HG03039 (cell line): Measurements from ENCODE around the gene CENPS.
"Not testable (repeated sequence)": the region's sequence is repeated elsewhere in the genome, so short reads cannot be mapped to it uniquely, and the experiment has no call there.

ENCODE experiments used
- ATAC-seq: cut with Tn5 transposase; IDR thresholded peaks from one replicate; pipeline ENCODE4 v1.9.1; 2021; ENCODE audit warnings: mild to moderate bottlenecking, moderate library complexity; ENCODE audit not compliant: unreplicated experiment

CENPS gene

DNA sequence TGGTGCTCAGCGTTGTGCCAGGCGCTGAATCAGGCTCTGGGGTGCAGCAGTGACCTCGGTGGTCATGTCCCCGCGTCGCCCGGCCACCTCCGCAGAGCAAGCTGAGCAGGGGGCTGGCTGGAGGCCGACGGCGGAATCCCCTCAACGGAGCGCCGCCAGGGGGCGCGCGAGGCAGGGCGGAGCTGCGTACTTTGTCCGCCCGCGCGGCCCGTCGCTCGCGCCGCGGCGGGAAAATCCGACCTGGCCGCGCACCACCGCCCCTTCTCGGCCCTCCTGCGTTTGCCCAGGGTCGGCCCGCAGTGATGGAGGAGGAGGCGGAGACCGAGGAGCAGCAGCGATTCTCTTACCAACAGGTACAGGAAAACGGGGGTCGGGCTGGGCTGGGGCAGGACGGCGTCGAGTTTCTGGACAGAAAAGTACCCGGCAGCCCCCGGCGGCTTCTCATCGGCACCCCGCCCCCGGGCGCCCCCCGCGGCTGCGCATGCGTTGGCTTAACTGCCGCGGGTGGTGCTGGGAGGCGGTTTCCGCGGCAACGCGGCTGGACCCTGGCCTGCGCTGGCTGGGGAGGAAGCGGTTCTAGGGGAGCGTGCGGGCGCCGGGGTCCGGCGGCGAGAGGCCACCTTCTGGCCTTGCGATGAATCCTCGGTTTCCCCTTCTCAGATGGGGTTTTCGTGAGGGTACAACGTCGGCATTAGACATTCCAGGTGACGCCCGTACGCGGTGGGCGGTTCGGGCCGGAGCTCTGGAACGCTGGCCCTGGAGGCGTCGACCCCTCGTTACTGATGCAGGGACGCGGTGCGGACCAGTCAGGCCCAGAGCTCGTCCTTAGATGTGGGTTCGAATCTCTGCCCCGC is at the start of gene CENPS:
Gene CENPS, plus strand, starts transcription at position 218 of the 854 bp plus-strand sequence. Its CDS starts 85 bp downstream, at position 303.
- ATAC-seq, result peak; percentile 71

DNA sequence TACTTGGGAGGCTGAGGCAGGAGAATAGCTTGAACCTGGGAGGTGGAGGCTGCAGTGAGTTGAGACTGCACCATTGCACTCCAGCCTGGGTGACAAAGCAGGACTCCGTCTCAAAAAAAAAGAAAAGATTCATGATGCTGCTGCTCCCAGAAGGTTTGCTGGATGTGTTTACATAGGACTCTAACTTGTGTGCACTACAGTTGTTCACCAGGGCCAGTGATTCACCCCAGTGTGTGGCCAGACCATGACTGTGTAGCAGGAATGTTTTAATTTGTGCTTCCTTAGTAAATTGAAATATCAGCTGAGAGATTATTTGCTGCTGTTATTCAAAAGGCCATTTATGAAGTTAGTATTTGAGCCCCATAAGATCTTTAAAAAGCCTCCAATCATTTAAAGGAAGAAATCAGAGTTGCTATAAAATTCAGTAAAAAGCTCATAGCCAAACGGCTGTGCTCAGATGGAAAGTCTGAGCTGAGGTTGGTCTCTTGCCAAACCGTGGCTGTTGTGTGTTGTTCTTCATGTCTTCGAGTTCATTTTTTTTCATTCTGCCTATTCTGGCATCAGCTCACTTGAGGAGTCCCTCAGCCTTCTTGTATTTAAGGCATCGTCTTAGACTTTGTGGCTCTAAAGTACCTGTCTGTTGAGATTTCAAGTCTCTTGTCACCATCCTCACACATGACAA is 49.5 kb upstream of the CENPS start:
- ATAC-seq, result no peak

DNA sequence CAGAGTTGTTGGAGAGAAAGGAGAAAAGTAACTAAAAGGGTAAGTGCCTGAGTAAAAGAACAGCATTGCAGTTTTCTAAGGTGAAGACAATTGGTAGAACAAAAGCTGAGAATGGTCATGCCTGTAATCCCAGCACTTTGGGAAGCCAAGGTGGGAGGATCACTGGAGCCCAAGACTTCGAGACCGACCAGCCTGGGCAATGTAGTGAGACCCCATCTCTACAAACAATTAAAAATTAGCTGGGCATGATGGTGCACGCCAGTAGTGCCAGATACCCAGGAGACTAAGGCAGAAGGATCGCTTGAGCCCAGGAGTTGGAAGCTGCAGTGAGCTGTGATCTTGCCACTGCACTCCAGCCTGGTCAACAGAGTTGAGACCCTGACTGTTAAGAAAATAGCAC is 46.6 kb upstream of the CENPS start:
- ATAC-seq, result no peak

DNA sequence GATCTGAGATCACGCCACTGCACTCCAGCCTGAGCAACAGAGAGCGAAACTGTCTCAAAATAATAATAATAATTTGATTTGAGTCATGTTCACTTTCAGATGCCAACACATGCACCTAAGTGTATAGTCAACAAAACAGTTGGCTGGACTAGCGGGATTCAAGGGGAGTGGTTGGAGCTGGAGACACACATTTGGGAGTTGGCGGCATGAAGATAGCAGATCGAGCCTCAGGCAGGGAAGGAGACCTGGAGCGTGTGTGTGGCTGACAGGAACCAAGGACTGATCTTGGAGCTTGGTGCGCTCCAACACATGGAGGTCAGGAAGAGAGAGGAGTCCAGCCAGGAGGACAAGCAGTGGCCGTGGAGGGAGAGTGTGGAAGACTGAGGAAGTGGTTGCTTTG is 46.0 kb upstream of the CENPS start:
- no peak for ATAC-seq

DNA sequence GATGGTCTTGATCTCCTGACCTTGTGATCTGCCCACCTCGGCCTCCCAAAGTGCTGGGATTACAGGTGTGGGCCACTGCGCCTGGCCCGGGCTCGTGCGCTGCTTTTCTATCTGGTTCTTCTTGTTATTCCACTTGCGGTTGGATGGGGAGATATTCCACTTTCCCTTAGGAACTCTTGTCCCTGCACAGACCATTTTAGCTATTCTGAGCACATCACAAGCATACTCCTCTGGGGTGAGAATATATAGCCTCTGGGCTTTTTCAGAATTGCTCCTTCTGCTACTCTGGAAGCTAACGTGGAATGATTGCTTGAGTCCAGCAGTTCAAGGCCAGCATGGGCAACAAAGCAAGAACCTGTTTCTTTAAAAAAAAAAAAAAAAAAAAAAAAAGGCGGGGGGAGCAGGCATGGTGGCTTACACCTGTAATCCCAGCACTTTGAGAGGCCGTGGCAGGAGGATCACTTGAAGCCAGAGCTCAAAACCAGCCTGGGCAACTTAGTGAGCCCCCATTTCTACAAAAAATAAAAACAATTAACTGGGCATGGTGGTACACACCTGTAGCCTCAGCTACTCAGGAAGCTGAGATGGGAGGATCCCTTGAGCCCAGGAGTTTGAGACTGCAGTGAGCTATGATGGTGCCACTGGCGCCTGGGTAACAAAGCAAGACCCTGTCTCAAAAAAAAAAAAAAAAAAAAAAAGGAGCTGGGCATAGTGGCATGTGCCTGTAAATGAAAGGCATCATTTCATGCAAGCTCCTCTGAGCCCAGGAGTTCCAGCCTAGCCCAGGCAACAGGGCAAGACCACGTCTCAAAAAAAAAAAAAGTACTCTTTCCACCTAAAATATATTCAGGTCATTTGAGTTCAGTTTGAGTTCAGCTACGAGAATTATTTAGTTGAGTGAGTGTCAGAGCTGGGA is 43.2 kb upstream of the CENPS start:
- no peak for ATAC-seq

DNA sequence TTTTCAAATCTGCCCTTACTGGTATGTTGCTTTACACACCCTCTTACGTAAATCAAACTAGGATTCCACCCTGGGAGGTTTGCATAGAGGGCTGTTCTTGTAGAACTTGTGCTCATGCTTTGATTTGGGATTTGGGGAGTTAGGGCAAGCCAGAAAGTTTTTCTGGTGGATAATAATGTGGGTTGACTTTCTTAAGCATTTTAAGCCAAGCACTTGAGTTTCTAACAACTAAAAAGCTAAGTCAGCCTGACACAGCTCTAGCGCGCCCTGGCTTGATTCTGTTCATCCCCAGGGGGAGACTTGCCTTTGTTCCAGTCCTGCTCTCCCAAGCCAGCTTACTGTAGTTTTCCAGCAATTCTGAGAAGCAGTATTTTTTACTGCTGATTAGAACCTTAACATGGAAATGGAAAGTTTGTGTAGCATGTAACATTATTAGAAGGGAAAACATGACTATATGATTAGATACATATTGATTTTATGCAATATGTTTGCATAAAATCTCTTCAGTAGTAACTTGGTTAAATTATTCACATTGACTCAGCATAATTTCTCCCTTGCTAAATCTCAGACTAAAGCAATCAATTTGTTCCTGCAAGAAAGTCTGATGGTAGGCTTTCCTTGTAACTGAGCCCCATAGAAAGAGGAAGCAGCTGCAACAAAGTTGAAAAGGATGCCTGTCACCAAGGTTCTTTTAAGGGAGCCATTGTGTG is 42.4 kb upstream of the CENPS start:
- no peak for ATAC-seq

DNA sequence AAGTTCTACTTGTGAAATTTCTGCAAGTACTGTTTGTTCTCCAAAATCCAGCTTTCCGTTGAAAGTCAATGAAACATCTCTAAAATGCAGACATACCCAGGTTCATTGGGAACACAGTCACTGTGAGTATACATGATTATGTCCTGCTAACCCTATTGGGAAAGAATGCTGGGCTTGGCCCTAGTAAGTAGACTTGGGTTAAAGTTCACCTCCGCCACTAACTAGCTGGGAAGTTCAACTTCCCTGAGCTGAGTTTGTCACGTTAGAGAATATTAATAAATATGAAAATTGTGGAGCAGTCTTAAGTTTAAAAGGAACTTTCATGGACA is 41.9 kb upstream of the CENPS start:
- no peak for ATAC-seq

- ATAC-seq, result no peak
These were observed 40.8 kb upstream of the CENPS start for GRCh38 chr1:10389271-10389973.

DNA sequence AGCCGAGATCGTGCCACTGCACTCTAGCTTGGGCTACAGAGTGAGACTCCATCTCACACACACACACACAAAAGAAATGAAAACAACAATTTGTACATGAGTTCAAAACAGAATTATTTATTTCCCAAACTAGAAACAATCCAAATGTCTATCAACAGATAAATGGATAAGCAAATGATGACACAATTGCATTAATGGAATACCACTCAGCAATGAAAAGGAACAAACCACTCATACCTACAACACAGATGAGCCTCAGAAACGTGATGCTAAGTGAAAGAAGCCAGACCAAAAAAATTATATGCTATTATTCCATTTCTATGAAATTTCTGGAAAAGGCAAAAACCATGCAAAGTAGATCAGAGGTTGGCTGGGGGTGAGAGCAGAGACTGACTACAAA is 33.4 kb upstream of the CENPS start:
- no peak for ATAC-seq

- ATAC-seq, result no peak
These were observed 31.9 kb upstream of the CENPS start for GRCh38 chr1:10398278-10398733.

DNA sequence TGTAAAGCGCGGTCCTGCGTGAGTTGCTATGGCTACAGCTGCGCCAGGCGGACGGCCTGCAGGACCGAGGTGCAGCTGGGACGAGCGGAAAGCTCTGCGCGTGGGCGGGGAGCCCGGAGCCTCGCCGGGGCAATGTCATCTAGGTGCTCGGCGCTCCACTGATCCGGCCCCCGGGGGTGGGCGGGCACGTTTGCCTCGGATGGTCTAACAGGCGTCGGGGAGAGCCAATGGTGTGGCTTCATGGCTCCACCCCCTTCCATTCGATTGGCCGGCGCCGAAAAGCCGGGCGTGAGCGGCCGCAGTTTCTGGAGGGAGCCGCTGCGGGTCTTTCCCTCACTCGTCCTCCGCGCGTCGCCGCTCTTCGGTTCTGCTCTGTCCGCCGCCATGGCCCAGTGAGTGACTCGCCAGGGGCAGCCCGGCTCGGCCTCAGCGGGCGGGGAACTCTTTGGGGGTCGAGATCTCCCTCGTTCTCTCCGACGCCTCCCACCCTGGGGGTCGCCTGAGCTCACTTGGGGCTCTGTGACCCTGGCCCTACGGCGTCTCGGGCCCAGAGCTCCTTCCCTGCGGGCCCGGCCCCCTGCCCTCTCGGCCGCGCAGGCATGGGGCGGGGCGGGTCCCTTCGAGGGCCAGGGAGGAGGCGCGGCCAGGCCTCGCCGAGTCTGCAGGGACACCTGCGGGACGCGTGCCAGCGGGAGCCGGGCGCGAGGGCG is 31.3 kb upstream of the CENPS start, which contains the start of gene PGD:
Gene PGD, plus strand, starts transcription at position 331 of the 710 bp plus-strand sequence. Its CDS starts 54 bp downstream, at position 385.
- ATAC-seq, result peak; percentile 93

- no peak for ATAC-seq
These were observed 30.7 kb upstream of the CENPS start for GRCh38 chr1:10399444-10399941.

DNA sequence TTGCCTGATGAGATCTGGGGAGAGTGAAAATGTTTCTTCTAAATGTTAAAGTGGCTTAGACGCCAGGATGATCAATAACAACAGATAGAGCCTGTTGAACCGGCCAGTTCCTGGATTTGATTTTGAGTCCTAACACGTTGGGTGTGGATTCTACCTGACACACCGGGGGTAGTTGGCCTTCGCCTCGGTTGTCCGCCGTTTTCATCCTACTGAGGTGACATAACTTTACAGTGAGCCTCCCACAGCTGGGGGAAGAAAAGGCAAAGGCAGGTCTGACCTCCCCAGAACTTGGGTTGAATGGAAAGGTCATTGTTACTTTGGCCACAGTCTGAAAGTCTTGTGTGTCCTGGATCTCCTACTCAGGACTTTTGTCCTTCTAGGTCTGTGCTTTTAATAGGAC is 30.2 kb upstream of the CENPS start:
- ATAC-seq, result no peak

DNA sequence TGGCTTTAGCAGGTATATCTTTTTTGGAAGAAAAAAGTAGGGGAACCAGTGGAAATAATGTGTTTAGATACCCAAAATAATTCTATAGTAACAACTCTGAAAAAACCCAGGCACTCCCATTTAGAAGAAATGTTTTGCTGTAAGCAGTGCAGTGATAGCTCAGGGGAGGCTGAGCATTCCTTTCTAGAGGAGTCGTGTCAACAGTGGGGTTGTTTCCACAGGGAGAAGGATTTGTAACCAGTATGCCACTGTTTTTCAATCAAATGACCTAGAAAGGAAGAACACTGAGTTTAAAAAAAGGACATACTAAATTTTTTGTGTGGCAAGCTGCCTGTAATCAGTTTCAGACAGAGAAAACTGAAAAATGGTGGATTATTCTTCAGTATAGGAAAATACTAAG is 29.0 kb upstream of the CENPS start:
- ATAC-seq, result no peak

GRCh38 chr1:10402729-10403274 is 27.4 kb upstream of the CENPS start:
- no peak for ATAC-seq

- no peak for ATAC-seq
These were observed 23.0 kb upstream of the CENPS start for GRCh38 chr1:10407201-10407600.

DNA sequence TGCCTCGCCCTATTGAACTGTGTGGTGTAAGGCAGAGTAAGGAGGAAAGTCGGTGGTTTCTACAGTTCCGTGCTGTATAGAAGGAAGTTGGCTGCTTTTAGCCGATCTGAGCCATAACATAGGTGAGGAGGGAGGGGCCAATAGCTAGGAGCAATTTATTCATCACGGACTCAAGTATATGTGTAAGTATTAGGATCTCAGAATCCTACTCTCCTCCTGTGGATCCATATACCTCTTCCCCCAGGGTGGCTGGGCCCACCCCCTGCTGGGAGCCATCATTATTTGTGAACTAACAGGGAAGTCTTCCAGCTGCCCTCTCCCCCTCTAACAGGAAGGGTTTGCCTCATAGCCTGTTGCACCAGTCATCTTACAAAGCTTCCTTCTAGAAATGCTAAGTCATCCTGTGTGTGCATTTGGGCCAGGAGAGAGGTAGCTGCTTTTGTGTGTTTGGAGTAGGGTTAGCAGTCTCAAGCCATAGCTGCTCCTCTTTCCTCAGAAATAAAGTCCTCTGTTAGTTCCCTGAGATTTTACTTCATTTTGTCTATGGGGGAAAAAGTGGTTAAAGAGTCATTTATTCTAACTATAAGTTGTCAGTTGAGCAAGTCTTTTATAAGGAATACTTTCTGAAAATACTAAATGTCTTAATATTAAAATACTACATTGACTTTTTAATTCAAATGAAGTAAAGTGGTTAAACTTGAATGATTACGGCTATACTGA is 14.9 kb upstream of the CENPS start:
- no peak for ATAC-seq

- ATAC-seq, result not testable (repeated sequence)
These were observed 14.3 kb upstream of the CENPS start for GRCh38 chr1:10415967-10416366.
